Natural killer cell (primary cell): Measurements from ENCODE around the gene RP9. TPM values are rescaled to one million over a fixed set of nuclear protein-coding genes. Genes with fewer than 3 reads are reported as not detected.

Experiments
- ATAC-seq, 3 donors: fragments of 150-1000 bp in 2 of 3; fragments of 200-7000 bp in 1 of 3; cut with Tn5 transposase; 1 replicate in 1 of 3; 2 replicates in 2 of 3; pipeline ENCODE4 v1.10.0; 2021; ENCODE audit warnings: mild to moderate bottlenecking in 2 of 3, moderate library complexity in 2 of 3
- DNase-seq, 2 donors: peaks; one replicate each; pipeline versions ENCODE4 v3.0.0 to v3.0.0-alpha.2; 2013 to 2021; ENCODE audit warnings: mixed read lengths in 1 of 2
- H3K27ac ChIP-seq: one replicate; pipeline ENCODE4 v1.5.1; 2013; ENCODE audit warnings: mild to moderate bottlenecking, low read length
- H3K27me3 ChIP-seq: one replicate; pipeline ENCODE4 v1.6.1; 2013; ENCODE audit warnings: low read length; ENCODE audit not compliant: control insufficient read depth, insufficient read depth
- H3K36me3 ChIP-seq: one replicate; pipeline ENCODE4 v1.6.1; 2013; ENCODE audit warnings: low read length; ENCODE audit not compliant: control insufficient read depth, insufficient read depth
- H3K4me1 ChIP-seq: one replicate; pipeline ENCODE4 v1.6.1; 2013; ENCODE audit warnings: low read length; ENCODE audit not compliant: control insufficient read depth, insufficient read depth
- H3K4me3 ChIP-seq: one replicate; pipeline ENCODE4 v1.5.1; 2013; ENCODE audit warnings: low read length
- H3K9me3 ChIP-seq: one replicate; pipeline ENCODE4 v1.6.1; 2013; ENCODE audit warnings: low read length; ENCODE audit not compliant: control insufficient read depth, insufficient read depth
- H3K27ac Mint-ChIP-seq, 2 donors: one replicate each; pipeline ENCODE4 v1.8.0; 2022; ENCODE audit warnings: mild to moderate bottlenecking in 2 of 2, mixed read lengths in 2 of 2, moderate library complexity in 1 of 2
- H3K27me3 Mint-ChIP-seq, 2 donors: one replicate each; pipeline ENCODE4 v1.8.0; 2022; ENCODE audit warnings: low read depth in 2 of 2, mixed read lengths in 2 of 2
- H3K36me3 Mint-ChIP-seq: one replicate; pipeline ENCODE4 v1.8.0; 2022; ENCODE audit warnings: mixed read lengths
- H3K4me1 Mint-ChIP-seq, 2 donors: one replicate each; pipeline ENCODE4 v1.8.0; 2022; ENCODE audit warnings: mixed read lengths in 2 of 2
- H3K4me3 Mint-ChIP-seq: one replicate; pipeline ENCODE4 v1.8.0; 2022; ENCODE audit warnings: mild to moderate bottlenecking, moderate library complexity, mixed read lengths
- H3K9me3 Mint-ChIP-seq, 2 donors: one replicate each; pipeline ENCODE4 v1.8.0; 2022; ENCODE audit warnings: mixed read lengths in 2 of 2
- CTCF ChIP-seq: fragments of 200-600 bp; IDR thresholded peaks from one replicate; pipeline ENCODE4 v1.8.0; 2022; ENCODE audit warnings: antibody characterized with exemption
- WGBS: methylation state at CpG from one replicate; pipeline ENCODE4 v1.1.7; 2013; ENCODE audit warnings: missing lambda C conversion rate; ENCODE audit not compliant: insufficient coverage; 5-methylcytosine and 5-hydroxymethylcytosine counted together
- intact Hi-C: fragments of 100-400 bp; cut with micrococcal nuclease; formaldehyde crosslinking; loops from one replicate; pipeline ENCODE4 v1.14.2; 2022
- total RNA-seq, 4 donors: library from RNA; stranded (reverse); fragments of 120-200 nt in 1 of 4; gene quantifications; one replicate each; pipeline versions ENCODE4 v1.2.3 to v1.2.4, GENCODE V29; 2013 to 2022

Gene RP9
- total RNA-seq, 3 donors from 2014 or later (not counting 1 experiment from before 2014, with no cell fraction given): 19.1 to 27.6 (median 21.9) TPM

- Histone ChIP-seq H3K4me1 (peaks cover 14% of the 10 kb centered on the region), H3K27ac (peak overlapping the region; percentile 41), H3K36me3 (no peaks in the 10 kb centered on the region), H3K27me3 (no peaks in the 10 kb centered on the region), H3K9me3 (no peaks in the 10 kb centered on the region), H3K4me3 (no peak overlapping the region)
- ATAC-seq (peak; percentile 52 to 68 (median 57)), DNase-seq (peak in 1 of 2 donors; percentile 77)
- Mint-ChIP-seq H3K27me3 (no peaks in the 10 kb centered on the region), H3K4me3 (no peak overlapping the region), H3K4me1 (peaks cover 31 to 35% of the 10 kb centered on the region in 2 donors), H3K27ac (peak overlapping the region; percentile 46 to 83), H3K36me3 (no peaks in the 10 kb centered on the region), H3K9me3 (no peaks in the 10 kb centered on the region)
- peak; percentile 74 for TF ChIP-seq CTCF
- WGBS: 47% methylated on average over 1 of the region's 1 CpG
- intact Hi-C loops: loop anchor here (1.0 to 2.0 kb wide), 2 partner anchors 204 to 250 kb away; no protein-coding TSS in a partner anchor
These were observed 58.5 kb downstream of the RP9 start for GRCh38 chr7:33050535-33051318.

GRCh38 chr7:33048704-33049103 lies 60.5 kb downstream of the RP9 start:
- DNase-seq: no peak
- no peak for TF ChIP-seq CTCF
- Mint-ChIP-seq H3K27me3 (no peaks in the 10 kb centered on the region), H3K36me3 (no peaks in the 10 kb centered on the region), H3K4me3 (no peak overlapping the region), H3K9me3 (no peaks in the 10 kb centered on the region), H3K4me1 (peaks cover 26 to 30% of the 10 kb centered on the region in 2 donors), H3K27ac (no peak overlapping the region)
- ATAC-seq: no peak
- intact Hi-C loops: no loop called here
- no peaks in the 10 kb centered on the region for H3K36me3 ChIP-seq
- H3K9me3 ChIP-seq: no peaks in the 10 kb centered on the region
- no peak overlapping the region for H3K27ac ChIP-seq
- WGBS: no CpG with 5 or more reads among the region's 1 CpG
- no peak overlapping the region for H3K4me3 ChIP-seq
- H3K27me3 ChIP-seq: no peaks in the 10 kb centered on the region
- peaks cover 9% of the 10 kb centered on the region for H3K4me1 ChIP-seq

GRCh38 chr7:33048257-33048656 lies 60.9 kb downstream of the RP9 start:
- H3K4me3 Mint-ChIP-seq: no peak overlapping the region
- no peaks in the 10 kb centered on the region for H3K9me3 ChIP-seq
- no peak overlapping the region for H3K27ac Mint-ChIP-seq
- no peaks in the 10 kb centered on the region for H3K27me3 ChIP-seq
- DNase-seq (no peak), ATAC-seq (no peak)
- H3K27ac ChIP-seq: no peak overlapping the region
- WGBS: 100% methylated on average over 2 of the region's 3 CpGs
- no peak overlapping the region for H3K4me3 ChIP-seq
- no peak for TF ChIP-seq CTCF
- H3K9me3 Mint-ChIP-seq: no peaks in the 10 kb centered on the region
- no peaks in the 10 kb centered on the region for H3K36me3 ChIP-seq
- no peaks in the 10 kb centered on the region for H3K27me3 Mint-ChIP-seq
- intact Hi-C loops: no loop called here
- H3K4me1 ChIP-seq: peaks cover 6% of the 10 kb centered on the region
- H3K36me3 Mint-ChIP-seq: no peaks in the 10 kb centered on the region
- H3K4me1 Mint-ChIP-seq: peaks cover 29 to 32% of the 10 kb centered on the region in 2 donors
